Effector memory CD4-positive, alpha-beta T cell (primary cell): Measurements from ENCODE around the gene CCDC107.
A peak's percentile ranks its signal among the peaks of the same experiment; 100 is the strongest.

ENCODE experiments used
- DNase-seq, 3 donors: peaks; one replicate each; pipeline ENCODE4 v3.0.0-alpha.2; 2020
- H3K27ac ChIP-seq: 2 replicates; pipeline ENCODE4 v1.7.0; 2013; ENCODE audit warnings: mild to moderate bottlenecking, low read length, moderate library complexity; ENCODE audit not compliant: insufficient read depth, poor library complexity, severe bottlenecking
- H3K27me3 ChIP-seq: replicated peaks from 2 replicates; pipeline ENCODE4 v1.7.0; 2013; ENCODE audit warnings: mild to moderate bottlenecking, low read length; ENCODE audit not compliant: insufficient read depth, control insufficient read depth, poor library complexity, severe bottlenecking
- H3K36me3 ChIP-seq: 2 replicates; pipeline ENCODE4 v1.7.0; 2013; ENCODE audit warnings: mild to moderate bottlenecking, low read length, moderate library complexity; ENCODE audit not compliant: control insufficient read depth, insufficient read depth
- H3K4me1 ChIP-seq: 2 replicates; pipeline ENCODE4 v1.7.0; 2013; ENCODE audit warnings: low read length, mild to moderate bottlenecking; ENCODE audit not compliant: control insufficient read depth, insufficient read depth, poor library complexity, severe bottlenecking
- H3K4me3 ChIP-seq: 2 replicates; pipeline ENCODE4 v1.7.0; 2013; ENCODE audit warnings: low read length, low read depth, mild to moderate bottlenecking; ENCODE audit not compliant: insufficient read depth, poor library complexity, severe bottlenecking
- H3K9me3 ChIP-seq: 2 replicates; pipeline ENCODE4 v1.7.0; 2013; ENCODE audit warnings: mild to moderate bottlenecking, low read length, moderate library complexity; ENCODE audit not compliant: control insufficient read depth

The CCDC107 gene

DNA sequence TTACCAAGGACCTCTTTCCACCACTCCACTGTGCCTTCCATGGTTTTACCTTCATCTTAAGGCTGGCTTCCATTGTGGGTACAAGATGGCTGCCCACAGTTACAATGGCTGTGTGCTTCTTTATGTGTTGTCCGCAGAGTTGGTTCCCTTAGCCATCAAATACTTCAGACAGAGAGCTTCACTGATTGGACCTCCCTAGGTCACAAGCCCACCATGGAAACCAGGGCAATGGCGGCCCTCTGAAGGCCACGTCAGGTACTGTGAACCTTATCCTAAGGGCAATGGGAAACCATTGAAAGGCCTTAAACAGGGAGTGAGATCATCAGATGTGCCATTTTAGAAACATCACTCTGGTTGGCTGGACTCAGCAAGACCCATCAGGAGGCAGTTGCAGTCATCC lies 9.8 kb downstream of the CCDC107 start:
- H3K27me3 ChIP-seq, result no peaks in the 10 kb centered on the region
- H3K27ac ChIP-seq, result no peak overlapping the region
- peaks cover 17% of the 10 kb centered on the region for H3K4me1 ChIP-seq
- H3K36me3 ChIP-seq, result no peaks in the 10 kb centered on the region
- no peak for DNase-seq
- no peak overlapping the region for H3K4me3 ChIP-seq
- no peaks in the 10 kb centered on the region for H3K9me3 ChIP-seq

- Histone ChIP-seq H3K9me3 (no peaks in the 10 kb centered on the region), H3K27ac (no peak overlapping the region), H3K4me3 (no peak overlapping the region), H3K36me3 (no peaks in the 10 kb centered on the region), H3K27me3 (no peaks in the 10 kb centered on the region), H3K4me1 (peaks cover 5% of the 10 kb centered on the region)
- DNase-seq, result no peak
Measured at GRCh38 chr9:35669331-35670145, 11.4 kb downstream of the CCDC107 start.

- H3K27me3 ChIP-seq, result no peaks in the 10 kb centered on the region
- no peak within 1 kb of the TSS for H3K4me3 ChIP-seq
- H3K36me3 ChIP-seq, result no peaks in the 10 kb centered on the region
- H3K4me1 ChIP-seq, result peaks cover 4% of the 10 kb centered on the region
- H3K27ac ChIP-seq, result no peak within 1 kb of the TSS
- H3K9me3 ChIP-seq, result no peaks in the 10 kb centered on the region
- no peak for DNase-seq
Measured at GRCh38 chr9:35673132-35674024, 15.3 kb downstream of the CCDC107 start, which contains the start of gene CA9. Gene CA9 (plus strand): TSS chr9:35673928. CDS start chr9:35673960, 32 bp downstream.

- Histone ChIP-seq H3K4me1 (peaks cover 4% of the 10 kb centered on the region), H3K36me3 (no peaks in the 10 kb centered on the region), H3K4me3 (no peak overlapping the region), H3K9me3 (no peaks in the 10 kb centered on the region), H3K27ac (no peak overlapping the region), H3K27me3 (no peaks in the 10 kb centered on the region)
- DNase-seq, result no peak
Measured at GRCh38 chr9:35674025-35674361, 15.9 kb downstream of the CCDC107 start.

GRCh38 chr9:35675204-35675603 lies 17.1 kb downstream of the CCDC107 start:
- H3K27ac ChIP-seq, result no peak overlapping the region
- no peaks in the 10 kb centered on the region for H3K36me3 ChIP-seq
- H3K4me3 ChIP-seq, result peak overlapping the region; percentile 51
- no peak for DNase-seq
- H3K9me3 ChIP-seq, result no peaks in the 10 kb centered on the region
- no peaks in the 10 kb centered on the region for H3K27me3 ChIP-seq
- H3K4me1 ChIP-seq, result peaks cover 4% of the 10 kb centered on the region

DNA sequence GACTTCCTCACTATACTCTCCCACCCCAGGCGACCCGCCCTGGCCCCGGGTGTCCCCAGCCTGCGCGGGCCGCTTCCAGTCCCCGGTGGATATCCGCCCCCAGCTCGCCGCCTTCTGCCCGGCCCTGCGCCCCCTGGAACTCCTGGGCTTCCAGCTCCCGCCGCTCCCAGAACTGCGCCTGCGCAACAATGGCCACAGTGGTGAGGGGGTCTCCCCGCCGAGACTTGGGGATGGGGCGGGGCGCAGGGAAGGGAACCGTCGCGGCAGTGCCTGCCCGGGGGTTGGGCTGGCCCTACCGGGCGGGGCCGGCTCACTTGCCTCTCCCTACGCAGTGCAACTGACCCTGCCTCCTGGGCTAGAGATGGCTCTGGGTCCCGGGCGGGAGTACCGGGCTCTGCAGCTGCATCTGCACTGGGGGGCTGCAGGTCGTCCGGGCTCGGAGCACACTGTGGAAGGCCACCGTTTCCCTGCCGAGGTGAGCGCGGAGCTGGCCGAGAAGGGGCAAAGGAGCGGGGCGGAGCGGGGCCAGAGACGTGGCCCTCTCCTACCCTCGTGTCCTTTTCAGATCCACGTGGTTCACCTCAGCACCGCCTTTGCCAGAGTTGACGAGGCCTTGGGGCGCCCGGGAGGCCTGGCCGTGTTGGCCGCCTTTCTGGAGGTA lies 17.8 kb downstream of the CCDC107 start:
- Histone ChIP-seq H3K27ac (no peak overlapping the region), H3K27me3 (no peaks in the 10 kb centered on the region), H3K9me3 (no peaks in the 10 kb centered on the region), H3K36me3 (no peaks in the 10 kb centered on the region), H3K4me3 (peak overlapping the region; percentile 51), H3K4me1 (peaks cover 4% of the 10 kb centered on the region)
- peak in 1 of 3 donors; percentile 32 for DNase-seq

DNA sequence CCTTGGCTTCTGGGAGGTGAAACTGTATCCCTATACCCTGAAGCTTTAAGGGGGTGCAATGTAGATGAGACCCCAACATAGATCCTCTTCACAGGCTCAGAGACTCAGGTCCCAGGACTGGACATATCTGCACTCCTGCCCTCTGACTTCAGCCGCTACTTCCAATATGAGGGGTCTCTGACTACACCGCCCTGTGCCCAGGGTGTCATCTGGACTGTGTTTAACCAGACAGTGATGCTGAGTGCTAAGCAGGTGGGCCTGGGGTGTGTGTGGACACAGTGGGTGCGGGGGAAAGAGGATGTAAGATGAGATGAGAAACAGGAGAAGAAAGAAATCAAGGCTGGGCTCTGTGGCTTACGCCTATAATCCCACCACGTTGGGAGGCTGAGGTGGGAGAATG lies 21.0 kb downstream of the CCDC107 start:
- Histone ChIP-seq H3K9me3 (no peaks in the 10 kb centered on the region), H3K27ac (no peak overlapping the region), H3K4me1 (peaks cover 4% of the 10 kb centered on the region), H3K27me3 (no peaks in the 10 kb centered on the region), H3K36me3 (no peaks in the 10 kb centered on the region), H3K4me3 (no peak overlapping the region)
- no peak for DNase-seq

- no peak for DNase-seq
- H3K36me3 ChIP-seq, result no peaks in the 10 kb centered on the region
- H3K27me3 ChIP-seq, result no peaks in the 10 kb centered on the region
- no peaks in the 10 kb centered on the region for H3K9me3 ChIP-seq
- H3K4me1 ChIP-seq, result peaks cover 4% of the 10 kb centered on the region
- no peak overlapping the region for H3K27ac ChIP-seq
- H3K4me3 ChIP-seq, result no peak overlapping the region
Measured at GRCh38 chr9:35679766-35680330, 21.8 kb downstream of the CCDC107 start.

GRCh38 chr9:35680331-35681105 lies 22.4 kb downstream of the CCDC107 start:
- H3K4me3 ChIP-seq, result no peak overlapping the region
- H3K9me3 ChIP-seq, result no peaks in the 10 kb centered on the region
- H3K36me3 ChIP-seq, result no peaks in the 10 kb centered on the region
- H3K27ac ChIP-seq, result no peak overlapping the region
- DNase-seq, result no peak
- H3K27me3 ChIP-seq, result no peaks in the 10 kb centered on the region
- H3K4me1 ChIP-seq, result peaks cover 4% of the 10 kb centered on the region
